CD4-positive, alpha-beta T cell treated with Interleukin-6 for 4 hours (primary cell): ENCODE results near the gene BANK1.
"Not testable (repeated sequence)": the region's sequence is repeated elsewhere in the genome, so short reads cannot be mapped to it uniquely, and the experiment has no call there.

Source experiments
- DNase-seq: peaks from one replicate; pipeline ENCODE4 v3.0.0-alpha.2; 2020; ENCODE audit warnings: mixed read lengths

The BANK1 gene

DNA sequence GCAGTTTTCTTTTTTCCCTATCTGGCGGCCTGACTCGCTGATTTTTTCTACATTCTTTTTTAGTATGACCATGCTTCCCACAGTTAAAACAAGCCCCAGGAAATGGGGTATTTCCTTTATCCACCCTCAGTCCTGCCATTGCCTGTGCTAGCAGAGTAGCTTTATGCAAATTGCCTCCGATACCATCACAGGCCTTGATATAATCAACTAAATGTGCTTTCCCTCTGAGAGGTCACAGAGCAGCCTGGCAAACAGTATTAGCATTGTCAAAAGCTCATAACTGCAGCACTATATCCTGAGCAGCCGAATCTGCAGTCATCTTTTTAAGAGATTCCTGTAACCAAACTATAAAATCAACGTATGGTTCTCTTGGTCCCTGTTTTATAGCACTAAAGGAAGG is 115.0 kb downstream of the BANK1 start:
- DNase-seq = not testable (repeated sequence)

DNA sequence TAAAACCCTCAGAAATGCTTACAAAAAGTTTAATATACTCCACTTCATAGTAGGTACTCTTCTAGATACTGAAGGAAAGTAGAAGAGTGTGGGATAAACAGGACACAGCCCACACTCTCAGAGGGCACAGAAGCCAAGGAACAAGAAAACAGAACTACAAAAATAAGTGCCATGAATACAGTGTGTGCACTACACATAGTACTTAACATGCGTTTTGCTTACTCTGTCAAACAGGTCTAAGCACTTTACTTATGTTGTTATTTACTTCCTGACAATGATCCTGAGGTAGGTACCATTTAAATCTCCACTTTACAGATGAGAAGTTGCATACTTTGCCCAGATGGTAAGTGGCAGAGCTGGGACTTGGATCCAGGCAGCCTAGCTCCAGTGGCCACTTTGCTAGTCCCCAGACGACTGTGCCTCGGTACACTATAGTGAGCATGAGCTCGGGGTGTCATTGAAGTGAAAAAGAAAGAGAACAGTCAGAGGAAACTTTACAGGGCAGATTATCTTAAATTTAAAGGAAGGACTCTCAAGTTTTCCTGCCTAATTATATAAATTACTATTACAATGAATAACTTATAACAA is 120.3 kb downstream of the BANK1 start:
- DNase-seq = no peak

DNA sequence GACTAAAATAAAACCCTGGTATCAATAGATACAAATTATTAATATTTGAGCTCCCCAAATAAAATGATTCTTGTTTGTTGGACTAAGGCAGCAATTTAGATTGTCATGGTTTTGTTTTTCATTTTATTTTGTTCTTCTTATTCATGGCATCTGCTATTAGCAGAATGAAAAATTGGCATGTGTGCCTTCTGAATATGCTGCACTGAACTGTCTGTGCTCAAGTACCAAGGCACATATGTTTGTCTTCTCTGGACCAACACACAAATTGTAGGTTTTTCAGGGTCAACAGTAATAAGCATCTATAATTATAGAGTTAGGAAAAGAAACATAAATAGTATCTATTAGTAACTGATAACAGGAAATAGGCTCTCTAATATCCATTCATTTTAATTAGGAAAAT is 121.1 kb downstream of the BANK1 start:
- DNase-seq = no peak

DNA sequence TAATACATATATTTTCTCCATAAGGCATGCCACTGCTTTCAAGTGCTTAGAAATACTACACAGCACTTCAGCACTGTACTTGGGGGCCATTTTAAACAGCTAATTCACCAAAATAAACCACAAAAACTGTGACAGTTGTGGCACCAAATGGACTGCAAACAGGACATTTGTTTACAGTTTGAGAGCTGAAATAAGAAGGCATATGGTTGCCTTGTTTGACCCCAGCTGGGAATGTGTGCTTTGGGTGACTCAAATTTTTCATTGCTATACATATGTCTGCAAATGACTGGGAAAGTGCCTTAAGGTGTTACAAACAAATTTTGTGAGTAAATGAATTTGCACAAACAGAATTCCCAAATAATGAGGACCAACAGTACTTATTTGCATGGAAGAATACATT is 124.2 kb downstream of the BANK1 start:
- DNase-seq = no peak

DNA sequence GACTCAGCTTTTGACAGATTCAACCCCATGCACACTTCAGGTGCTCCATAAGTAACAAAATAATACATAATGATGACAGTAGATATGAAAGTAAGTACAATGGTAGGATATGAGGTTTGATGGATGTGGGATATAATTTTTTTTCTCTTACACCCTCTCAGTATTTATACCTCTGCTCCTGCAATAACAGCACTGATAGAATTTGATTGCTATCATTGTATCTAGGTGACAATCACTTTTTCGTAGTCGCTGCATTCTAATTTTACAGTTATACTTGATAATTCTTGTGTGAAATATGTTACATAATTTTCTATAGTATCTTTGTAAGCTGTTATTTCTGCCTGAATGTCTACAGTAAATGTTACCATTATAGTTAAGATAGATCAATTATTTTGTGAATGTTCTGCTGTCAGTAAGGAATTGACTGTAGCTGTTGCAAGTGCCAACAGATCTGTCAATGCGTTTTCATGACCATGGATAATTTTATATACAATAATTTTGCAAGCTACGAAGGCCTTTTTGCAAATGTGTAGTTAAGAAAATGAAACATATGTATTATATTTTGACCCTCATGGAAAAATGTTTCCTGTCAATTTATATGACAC is 128.9 kb downstream of the BANK1 start:
- no peak for DNase-seq

DNA sequence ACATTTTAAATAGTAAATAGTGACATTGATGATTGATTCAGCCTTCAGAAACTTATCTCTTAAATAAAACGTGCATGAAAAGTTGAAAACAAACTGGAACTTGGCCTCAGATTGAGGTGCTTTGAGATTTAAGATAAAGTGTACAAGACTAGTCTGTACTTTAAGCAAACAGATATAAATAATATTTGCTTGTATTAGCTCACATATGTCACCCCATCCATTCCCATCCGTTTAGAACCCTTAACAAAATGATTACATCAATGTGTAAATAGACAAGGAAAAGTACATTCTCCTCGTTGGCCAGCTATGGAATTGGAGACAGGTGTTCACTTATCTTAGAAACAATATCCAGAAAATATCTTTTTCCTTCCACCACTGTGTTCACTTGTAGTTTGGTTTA is 130.8 kb downstream of the BANK1 start:
- DNase-seq = no peak

DNA sequence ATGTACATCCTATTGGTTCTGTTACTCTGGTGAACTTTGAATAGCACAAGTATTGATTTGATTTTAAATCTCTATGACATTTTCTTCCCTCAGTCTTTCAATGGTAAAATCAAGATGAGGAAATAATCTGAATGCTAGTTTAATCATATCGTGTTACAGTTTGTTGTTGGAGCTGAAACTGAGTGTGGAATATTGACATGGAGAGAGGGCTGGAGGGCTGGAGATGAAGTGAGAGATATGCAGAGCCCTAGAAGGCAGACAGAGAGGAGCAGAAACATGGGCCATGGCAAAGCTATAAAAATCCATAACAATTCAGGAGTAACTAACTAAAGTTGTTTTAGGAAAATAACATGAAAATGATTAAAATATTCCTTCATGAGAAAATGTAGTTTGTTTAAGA is 141.1 kb downstream of the BANK1 start:
- DNase-seq = no peak

DNA sequence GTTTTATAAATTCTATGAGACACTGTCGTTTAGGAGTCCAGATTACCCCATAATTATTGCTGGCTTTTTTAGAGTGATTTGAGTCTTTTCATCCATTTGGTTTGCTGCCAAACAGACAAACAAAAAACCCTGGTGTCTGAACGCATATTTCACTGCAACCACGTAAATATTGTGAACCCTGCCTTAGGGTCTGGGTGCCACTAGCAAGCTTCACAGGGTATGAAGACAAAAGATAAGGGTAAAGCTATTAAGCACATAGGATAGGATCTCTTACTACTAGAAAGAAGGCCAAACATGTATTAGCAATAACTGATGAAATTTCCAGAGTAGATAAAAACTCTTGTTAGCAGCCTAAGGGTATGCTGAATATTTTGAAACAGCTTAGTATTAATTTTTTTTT is 143.3 kb downstream of the BANK1 start:
- DNase-seq = no peak

DNA sequence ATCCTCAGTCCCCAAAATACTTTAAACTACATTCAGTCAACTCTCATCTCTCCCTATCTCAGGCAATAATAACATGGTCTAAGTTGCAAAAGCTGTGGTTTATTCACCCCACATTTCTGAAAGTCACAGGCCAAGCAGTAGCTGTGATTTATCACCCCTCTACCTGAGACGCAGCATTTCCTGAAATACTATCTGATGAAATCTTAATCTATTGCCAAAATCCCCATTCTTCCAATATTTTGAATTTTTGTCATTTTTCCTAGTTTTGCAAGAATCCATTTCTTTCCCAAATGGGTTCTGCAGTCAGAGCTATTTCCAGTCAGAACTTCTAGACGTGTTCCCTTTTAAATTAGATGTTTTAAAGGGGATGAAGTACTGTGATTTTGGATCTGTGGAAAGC is 148.3 kb downstream of the BANK1 start:
- no peak for DNase-seq

DNA sequence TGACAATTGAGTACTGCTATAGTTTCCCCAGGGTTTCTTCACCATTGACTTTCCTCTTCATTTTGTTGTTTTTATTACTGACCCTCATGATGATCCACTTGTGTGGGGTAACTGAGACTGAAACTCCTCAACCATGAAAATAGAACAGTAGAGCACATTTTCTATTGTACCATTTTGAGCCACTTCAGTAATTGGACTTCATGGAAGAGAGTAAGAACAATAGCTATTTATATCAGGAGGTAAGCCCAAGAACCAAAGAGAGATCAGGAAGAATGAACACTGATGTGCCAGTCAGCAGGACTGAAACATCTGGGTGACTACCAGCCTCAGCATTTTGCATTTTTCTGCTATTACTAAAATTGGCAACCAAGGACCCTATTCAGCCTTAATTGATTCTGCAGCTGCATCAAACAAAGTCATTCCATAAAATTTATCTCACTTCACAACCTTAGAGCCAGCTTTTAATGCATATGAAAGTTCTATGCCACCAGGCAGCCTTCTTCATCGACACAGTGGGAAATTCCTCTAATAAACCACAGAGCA is 151.4 kb downstream of the BANK1 start:
- no peak for DNase-seq

DNA sequence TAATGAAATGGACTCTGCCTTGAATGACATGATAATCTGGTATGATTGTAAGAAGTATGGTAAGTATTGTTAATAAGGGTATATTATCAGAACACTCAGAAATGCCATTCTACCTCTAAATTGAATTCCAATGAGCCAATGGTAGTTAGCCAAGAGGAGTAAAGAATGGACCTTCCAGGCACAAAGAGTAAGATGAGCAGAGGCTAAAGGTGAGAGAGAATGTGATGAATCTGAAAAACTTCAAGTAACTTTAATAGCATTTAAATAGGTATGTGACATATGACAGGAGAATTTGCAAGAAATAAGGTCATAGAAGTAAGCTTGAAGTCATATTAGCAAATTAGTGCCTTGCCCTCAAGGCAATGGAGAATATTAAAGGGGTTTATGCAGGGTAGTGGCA is 152.4 kb downstream of the BANK1 start:
- DNase-seq = no peak

DNA sequence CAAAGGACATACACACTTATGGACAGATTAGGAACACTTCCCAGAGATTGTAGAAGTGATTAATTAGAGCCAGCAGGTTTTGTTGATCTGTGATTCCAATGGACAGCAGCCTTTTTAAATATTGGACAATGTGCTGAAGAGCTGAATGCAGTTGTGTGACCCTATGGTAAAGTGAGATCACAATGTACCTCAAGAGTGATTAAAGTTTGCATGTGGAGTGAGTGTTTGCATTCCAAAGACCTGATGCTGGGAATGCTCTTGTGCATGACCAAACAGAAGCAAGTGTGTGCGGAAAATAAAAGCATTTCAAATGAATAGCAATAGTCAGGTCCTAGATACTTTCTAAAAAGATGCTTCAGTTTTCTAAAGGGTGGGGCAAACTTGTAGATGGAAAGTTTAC is 154.1 kb downstream of the BANK1 start:
- DNase-seq = no peak

DNA sequence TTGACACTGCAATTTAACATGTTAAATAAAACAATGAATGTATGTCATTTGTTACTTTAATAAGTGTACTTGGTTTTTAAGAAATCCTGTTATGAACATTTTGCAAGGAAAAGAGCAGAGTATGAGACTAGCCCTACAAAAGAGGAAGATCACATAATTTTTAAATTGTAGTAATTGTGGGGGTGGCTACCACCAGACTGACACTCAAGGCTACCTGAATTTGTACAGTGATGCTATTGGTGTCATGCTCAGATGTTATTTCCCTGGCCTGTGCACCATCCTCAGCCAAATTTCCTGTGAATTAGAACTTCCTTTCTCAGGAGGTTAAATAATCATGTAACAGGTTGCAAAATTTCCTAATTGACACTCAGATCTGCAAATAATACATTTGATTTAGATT is 157.5 kb downstream of the BANK1 start:
- DNase-seq = no peak

DNA sequence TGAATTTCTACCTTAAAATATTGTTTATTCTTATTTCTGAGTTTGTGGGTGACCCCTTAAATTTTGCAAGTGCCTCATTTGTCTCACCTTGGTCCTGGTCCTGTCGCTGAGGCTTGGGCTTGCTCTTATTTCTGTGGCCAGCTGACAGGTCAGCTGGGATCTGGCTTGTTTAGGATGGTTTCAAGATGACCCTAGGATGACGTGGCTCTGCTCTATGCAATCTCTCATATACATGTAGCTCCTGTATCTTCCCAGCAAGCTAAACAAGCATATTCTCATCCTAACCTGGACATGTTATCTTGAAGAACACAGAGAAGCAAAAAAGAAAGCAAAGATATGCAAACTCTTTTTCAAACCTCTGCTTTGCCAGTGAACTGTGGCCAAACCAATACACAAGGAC is 158.4 kb downstream of the BANK1 start:
- DNase-seq = no peak

DNA sequence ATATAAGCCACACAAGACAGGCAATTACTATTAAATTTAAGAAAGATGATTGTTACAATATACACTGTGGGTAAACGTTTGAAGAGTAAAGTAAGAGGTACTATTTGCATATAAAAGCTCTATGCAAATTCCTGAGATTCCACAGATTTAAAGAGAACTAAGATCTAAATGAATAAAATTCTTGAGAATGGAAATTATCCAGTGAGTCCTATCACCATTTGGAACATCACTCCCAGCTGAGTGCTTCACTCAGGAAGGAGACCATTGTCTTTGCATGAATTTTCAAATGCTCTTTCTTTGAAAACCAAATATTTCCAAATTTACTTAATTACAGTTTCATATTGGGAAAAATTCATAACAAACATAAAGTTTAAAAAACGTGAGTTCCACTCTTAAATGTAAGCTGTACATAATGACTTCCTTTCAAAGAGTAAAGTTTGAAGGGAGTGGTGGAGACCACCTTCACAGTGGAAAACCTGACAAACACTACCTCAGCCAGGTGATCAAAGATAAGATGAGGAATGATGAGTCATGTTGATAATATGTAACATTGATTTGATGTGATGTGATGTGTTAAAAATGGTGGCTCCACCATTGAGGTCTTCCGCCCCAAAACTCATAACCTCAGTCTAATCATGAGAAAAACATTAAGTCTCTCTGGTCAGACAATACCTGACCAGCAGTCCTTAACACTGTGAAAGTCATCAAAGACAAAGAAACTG is 159.9 kb downstream of the BANK1 start:
- no peak for DNase-seq

DNA sequence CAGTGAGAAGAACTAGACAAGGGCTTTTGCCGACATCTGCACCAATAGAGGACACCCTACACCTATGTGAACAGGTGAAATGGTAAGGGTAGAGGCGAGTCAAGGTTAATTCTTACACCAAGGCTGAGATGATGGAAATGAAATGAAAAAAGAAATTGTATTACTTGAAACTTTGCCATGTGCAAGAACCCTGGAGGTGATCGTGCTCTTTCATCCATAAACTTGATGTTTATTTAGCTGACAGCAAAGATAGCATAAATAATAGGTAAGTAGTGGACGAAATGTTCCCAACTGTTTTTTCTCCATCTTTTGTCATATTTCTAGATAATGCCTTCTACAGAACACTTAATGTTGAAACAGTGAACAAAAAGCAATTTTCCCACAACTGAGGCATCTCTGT is 162.5 kb downstream of the BANK1 start:
- no peak for DNase-seq

DNA sequence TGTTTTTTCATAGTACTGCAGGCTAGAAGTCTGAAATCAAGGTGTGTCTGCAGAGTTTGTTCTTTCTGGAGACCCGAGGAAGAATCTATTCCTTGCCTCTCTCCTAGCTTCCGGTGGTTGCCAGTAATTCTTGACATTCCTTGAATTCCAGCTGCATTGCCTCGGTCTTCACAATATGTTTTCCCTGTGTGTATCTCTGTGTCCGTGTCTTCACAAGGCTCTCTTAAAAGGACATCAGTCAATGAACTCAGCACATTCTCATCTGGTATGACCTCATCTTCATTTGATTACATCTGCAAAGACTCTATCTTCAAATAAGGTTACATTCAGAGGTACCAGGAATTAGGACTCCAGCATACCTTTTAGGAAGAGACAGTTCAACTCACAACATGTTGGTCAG is 163.4 kb downstream of the BANK1 start:
- no peak for DNase-seq

DNA sequence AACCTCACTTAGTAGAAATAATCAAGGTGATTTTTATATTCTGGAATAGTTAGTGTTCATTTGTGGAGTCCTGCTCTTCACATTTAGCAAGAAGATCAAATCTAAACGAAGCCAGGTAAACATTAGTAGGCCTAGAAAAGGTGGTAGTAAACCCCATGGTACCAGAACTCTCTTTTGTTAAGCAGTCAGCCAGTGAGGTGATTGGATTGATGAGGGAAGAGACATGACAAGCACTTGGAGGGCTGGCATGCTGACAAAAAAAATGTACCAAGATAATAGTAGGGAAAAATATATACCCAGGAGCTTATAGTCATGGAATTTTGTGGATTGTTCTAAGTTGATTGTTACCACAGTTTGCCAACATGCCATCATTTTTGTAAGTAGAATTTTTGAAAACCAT is 163.8 kb downstream of the BANK1 start:
- no peak for DNase-seq

DNA sequence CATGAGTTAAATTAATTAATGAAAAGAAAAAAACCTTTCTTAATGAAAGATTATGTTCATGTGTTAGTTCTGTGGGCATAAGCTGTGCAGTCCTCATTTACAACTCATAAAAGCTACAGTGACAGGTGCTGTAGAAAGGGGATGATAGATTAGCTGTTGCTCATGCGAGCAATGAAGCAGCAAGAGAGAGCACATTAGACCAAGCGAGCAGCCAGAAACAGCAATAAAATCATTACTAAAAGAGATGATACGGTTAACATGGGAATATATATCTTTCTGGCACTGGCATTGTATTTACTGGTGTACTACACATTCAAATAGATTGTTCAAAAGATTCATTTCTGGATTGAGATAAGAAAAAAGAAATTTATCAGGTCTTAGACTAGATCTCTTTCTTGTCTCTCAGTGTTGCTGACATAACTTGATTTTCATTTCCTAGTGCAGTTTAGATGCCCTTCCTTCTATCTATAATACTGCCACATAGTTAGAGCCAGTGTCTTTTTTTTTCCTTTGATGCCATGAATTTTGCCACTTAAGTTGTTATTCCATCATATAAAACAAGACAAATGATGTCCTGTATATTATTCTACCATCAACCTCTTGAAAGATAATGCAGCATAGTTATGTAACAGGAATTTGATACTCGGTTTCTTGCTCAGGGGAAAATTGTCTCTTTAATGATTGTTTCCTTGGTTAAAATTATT is 164.6 kb downstream of the BANK1 start:
- DNase-seq = no peak

DNA sequence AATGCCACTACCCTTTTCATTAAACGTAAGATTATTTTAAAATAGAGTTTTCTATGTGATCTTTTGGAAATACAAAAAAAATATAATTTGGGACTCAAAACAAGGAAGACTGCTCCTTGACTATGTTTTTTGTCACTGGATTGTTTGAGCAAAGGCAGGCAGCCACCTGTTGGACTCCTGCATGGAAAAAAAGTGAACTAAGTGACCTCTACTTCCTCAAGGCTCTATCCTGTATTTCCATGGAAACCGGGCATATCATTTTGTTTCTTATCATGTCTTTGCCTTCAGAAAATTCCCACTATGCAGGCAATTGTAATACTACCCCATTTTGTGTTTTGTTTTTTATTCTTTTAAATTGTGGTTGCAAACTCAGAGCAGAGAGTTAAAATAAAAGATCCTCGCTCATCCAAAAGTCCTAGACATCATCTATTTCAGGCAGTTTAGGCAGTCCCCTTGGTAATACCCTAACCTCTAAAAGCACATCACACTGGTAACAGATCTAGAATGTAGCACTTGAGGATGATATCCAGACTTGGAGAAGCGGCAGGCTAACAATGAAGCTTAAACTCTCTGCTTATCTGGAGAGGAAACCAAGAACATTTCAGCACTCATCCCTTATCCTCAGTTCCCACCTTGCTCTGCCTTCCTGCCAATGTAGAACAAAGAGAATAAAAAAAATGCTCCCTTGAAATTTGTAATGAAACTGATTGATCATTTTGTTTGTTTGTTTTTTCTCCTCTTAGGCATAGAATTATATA is 165.7 kb downstream of the BANK1 start:
- DNase-seq = no peak

DNA sequence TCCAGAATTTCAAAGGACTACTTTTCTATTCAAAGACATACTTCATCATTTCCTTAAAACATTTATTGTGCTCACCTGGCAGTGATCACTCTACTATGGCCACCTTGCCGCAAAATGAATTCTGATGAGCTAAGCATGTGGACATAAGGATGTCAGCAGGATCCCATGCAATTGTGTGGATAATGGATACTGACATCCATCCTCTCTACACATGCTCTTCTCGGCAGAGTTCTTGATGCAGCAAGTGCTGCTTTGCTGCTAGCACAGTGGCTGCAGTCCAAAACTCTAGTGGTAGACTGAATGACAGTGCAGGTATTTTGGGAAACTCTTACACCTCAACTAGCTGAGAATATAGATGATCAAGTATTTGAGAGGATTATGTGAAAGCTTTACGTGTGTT is 168.0 kb downstream of the BANK1 start:
- no peak for DNase-seq

DNA sequence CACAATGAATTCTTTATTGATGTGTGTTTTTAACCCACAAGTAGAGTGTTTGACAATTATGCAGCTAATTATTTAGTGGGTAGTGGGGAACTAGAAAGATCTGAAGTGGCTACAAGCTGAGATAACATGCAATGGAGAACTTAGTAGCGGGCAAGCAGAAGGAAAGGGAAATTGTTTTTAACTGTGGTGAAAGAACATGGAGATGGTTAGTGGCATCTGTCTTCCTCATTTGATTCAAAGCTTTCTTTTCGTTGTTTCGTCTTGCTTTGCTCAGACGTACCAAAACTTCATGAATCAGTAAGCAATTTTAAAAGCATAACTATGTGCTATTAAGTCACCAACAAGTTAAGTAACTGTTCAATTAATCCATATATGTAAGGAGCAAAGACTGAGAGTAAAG is 169.9 kb downstream of the BANK1 start:
- DNase-seq = no peak

DNA sequence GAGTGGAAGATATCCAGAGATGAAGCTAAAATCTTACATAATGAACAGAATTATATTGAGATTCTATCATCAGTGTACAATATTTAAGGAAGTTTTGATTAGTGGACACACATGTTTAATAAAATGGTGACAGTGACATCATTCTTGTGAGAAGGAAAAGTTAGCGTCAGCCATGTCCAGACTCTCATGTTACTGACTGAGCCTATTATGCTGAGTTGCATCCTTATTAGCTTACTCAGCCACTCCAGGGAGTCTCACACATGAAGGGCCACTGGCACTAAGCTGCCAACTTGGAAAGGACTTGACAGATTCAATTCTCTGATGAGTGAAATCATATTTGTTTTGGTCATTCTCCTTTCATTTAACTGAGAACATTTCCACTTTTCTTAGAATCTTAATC is 170.6 kb downstream of the BANK1 start:
- no peak for DNase-seq
